ENCODE data around the gene ALDH3B1. TPM values are rescaled to one million over a fixed set of nuclear protein-coding genes. Genes with fewer than 3 reads are reported as not detected.

ALDH3B1 gene
- total and polyA plus RNA-seq, 3 donors from 2014 or later, result 4.4 to 8.1 (median 5.3) TPM

GRCh38 chr11:68053981-68054812 lies 44.1 kb downstream of the ALDH3B1 start:
- no peak overlapping the region for H3K27ac ChIP-seq
- no peaks in the 10 kb centered on the region for H3K4me1 ChIP-seq
- H3K9me3 ChIP-seq, result no peaks in the 10 kb centered on the region
- no peaks in the 10 kb centered on the region for H3K27me3 ChIP-seq
- no peak overlapping the region for H3K4me3 ChIP-seq
- no peak for DNase-seq
- no peak for TF ChIP-seq CTCF (IDR thresholded peaks at IDR 0.05)
- no peak for TF ChIP-seq POLR2A (IDR thresholded peaks at IDR 0.05)
- H3K36me3 ChIP-seq (ENCODE audit: low read depth, missing control alignments), result no peaks in the 10 kb centered on the region
- intact Hi-C loops (cut with DNase I; ENCODE audit: low total_unique reads), result no loop called here
- WGBS, 2 donors, result 92 to 94% methylated on average over 11 of the region's 11 CpGs

GRCh38 chr11:68056317-68057285 lies 46.5 kb downstream of the ALDH3B1 start:
- intact Hi-C loops (cut with DNase I; ENCODE audit: low total_unique reads), result no loop called here
- Histone ChIP-seq H3K4me3 (no peak overlapping the region), H3K27me3 (no peaks in the 10 kb centered on the region), H3K27ac (no peak overlapping the region), H3K36me3 (ENCODE audit: low read depth, missing control alignments) (no peaks in the 10 kb centered on the region), H3K9me3 (no peaks in the 10 kb centered on the region), H3K4me1 (no peaks in the 10 kb centered on the region)
- WGBS, 2 donors, result 95 to 96% methylated on average over 12 of the region's 12 CpGs
- no peak for DNase-seq
- TF ChIP-seq POLR2A (IDR thresholded peaks at IDR 0.05), result no peak
- no peak for TF ChIP-seq CTCF (IDR thresholded peaks at IDR 0.05)

- no peak overlapping the region for H3K27ac ChIP-seq
- no peak for DNase-seq
- 93 to 96% methylated on average over 4 of the region's 4 CpGs for WGBS, 2 donors
- no peak overlapping the region for H3K4me3 ChIP-seq
- H3K4me1 ChIP-seq, result no peaks in the 10 kb centered on the region
- no peaks in the 10 kb centered on the region for H3K9me3 ChIP-seq
- intact Hi-C loops (cut with DNase I; ENCODE audit: low total_unique reads), result no loop called here
- no peaks in the 10 kb centered on the region for H3K27me3 ChIP-seq
- no peaks in the 10 kb centered on the region for H3K36me3 ChIP-seq (ENCODE audit: low read depth, missing control alignments)
- TF ChIP-seq POLR2A (IDR thresholded peaks at IDR 0.05), result no peak
Measured at GRCh38 chr11:68057807-68058206, 47.7 kb downstream of the ALDH3B1 start.

- Histone ChIP-seq H3K27me3 (no peaks in the 10 kb centered on the region), H3K4me3 (no peak overlapping the region), H3K4me1 (no peaks in the 10 kb centered on the region), H3K9me3 (no peaks in the 10 kb centered on the region), H3K27ac (no peak overlapping the region), H3K36me3 (ENCODE audit: low read depth, missing control alignments) (no peaks in the 10 kb centered on the region)
- WGBS, 2 donors, result 89 to 97% methylated on average over 6 to 7 of the region's 7 CpGs
- DNase-seq, result no peak
- TF ChIP-seq POLR2A (IDR thresholded peaks at IDR 0.05), result no peak
- no peak for TF ChIP-seq CTCF (IDR thresholded peaks at IDR 0.05)
- intact Hi-C loops (cut with DNase I; ENCODE audit: low total_unique reads), result no loop called here
Measured at GRCh38 chr11:68061508-68061907, 51.4 kb downstream of the ALDH3B1 start.

GRCh38 chr11:68064926-68065325 lies 54.8 kb downstream of the ALDH3B1 start:
- no peak overlapping the region for H3K4me3 ChIP-seq
- H3K36me3 ChIP-seq (ENCODE audit: low read depth, missing control alignments), result no peaks in the 10 kb centered on the region
- DNase-seq, result no peak
- H3K27me3 ChIP-seq, result no peaks in the 10 kb centered on the region
- H3K27ac ChIP-seq, result no peak overlapping the region
- intact Hi-C loops (cut with DNase I; ENCODE audit: low total_unique reads), result no loop called here
- H3K9me3 ChIP-seq, result no peaks in the 10 kb centered on the region
- no peaks in the 10 kb centered on the region for H3K4me1 ChIP-seq
- 86 to 88% methylated on average over 2 of the region's 2 CpGs for whole genome bisulfite sequencing, 2 donors
- TF ChIP-seq CTCF (IDR thresholded peaks at IDR 0.05) (no peak), POLR2A (IDR thresholded peaks at IDR 0.05) (no peak)

Measured in testis (tissue), 3 donors.